H1 (cell line): ENCODE measurements around the gene BAK1. TPM values are rescaled to one million over a fixed set of nuclear protein-coding genes. Genes with fewer than 3 reads are reported as not detected.
"Not testable (repeated sequence)": the region's sequence is repeated elsewhere in the genome, so short reads cannot be mapped to it uniquely, and the experiment has no call there.

Source experiments
- CTCF ChIA-PET: fragments of 300-600 bp; sonication (Branson Sonifier 250); formaldehyde crosslinking; loops from one replicate; lab custom pipeline; 2021; ENCODE audit not compliant: partially characterized antibody; lab: Charles Lee
- POLR2A ChIA-PET: fragments of 300-600 bp; sonication (Branson Sonifier 250); formaldehyde crosslinking; loops from one replicate; lab custom pipeline; 2021; ENCODE audit warnings: inconsistent platforms; ENCODE audit not compliant: partially characterized antibody; lab: Charles Lee
- DNase-seq, 2 experiments: peaks; one replicate each; pipeline versions ENCODE4 v3.0.0 to v3.0.0-alpha.2; 2010 to 2022; ENCODE audit warnings: low spot score in 2 of 2, low read depth in 1 of 2, mixed read lengths in 1 of 2
- FAIRE-seq: peaks from 2 replicates; lab custom pipeline; 2011; peaks lifted over from hg19 to GRCh38; lab: Jason Lieb, UNC
- H2AFZ ChIP-seq: 2 replicates; pipeline ENCODE4 v1.8.1; 2012; ENCODE audit warnings: low read length, inconsistent platforms
- H2AK5ac ChIP-seq: 2 replicates; pipeline ENCODE4 v1.6.1; 2013; ENCODE audit warnings: low read depth, low read length
- H2BK120ac ChIP-seq: replicated peaks from 2 replicates; pipeline ENCODE3; 2013; ENCODE audit warnings: low read depth, low read length, inconsistent platforms
- H2BK12ac ChIP-seq: 2 replicates; pipeline ENCODE4 v1.6.1; 2013; ENCODE audit warnings: low read depth, low read length
- H2BK15ac ChIP-seq: 2 replicates; pipeline ENCODE4 v1.6.1; 2013; ENCODE audit warnings: low read length
- H2BK20ac ChIP-seq: 2 replicates; pipeline ENCODE4 v1.6.1; 2013; ENCODE audit warnings: low read length
- H2BK5ac ChIP-seq: 2 replicates; pipeline ENCODE4 v1.6.1; 2013; ENCODE audit warnings: low read depth, low read length
- H3K14ac ChIP-seq: 2 replicates; pipeline ENCODE4 v1.6.1; 2013; ENCODE audit warnings: inconsistent platforms; ENCODE audit not compliant: insufficient read length
- H3K18ac ChIP-seq: 2 replicates; pipeline ENCODE4 v1.6.1; 2013; ENCODE audit warnings: low read length; ENCODE audit errors: extremely low read depth
- H3K23ac ChIP-seq: 2 replicates; pipeline ENCODE4 v1.6.1; 2013; ENCODE audit warnings: inconsistent platforms; ENCODE audit not compliant: insufficient read length
- H3K23me2 ChIP-seq: 2 replicates; pipeline ENCODE4 v1.6.1; 2013; ENCODE audit warnings: low read depth, low read length
- H3K27ac ChIP-seq: 2 replicates; pipeline ENCODE4 v1.6.1; 2011; ENCODE audit warnings: low read depth, low read length, inconsistent platforms
- H3K27me3 ChIP-seq, 4 experiments: replicated peaks in 1 of 4; 1 replicate in 1 of 4; 2 replicates in 3 of 4; pipeline versions ENCODE4 v1.6.1 to v1.8.1; 2011 to 2013; ENCODE audit warnings: low read length in 3 of 4, mild to moderate bottlenecking in 3 of 4, inconsistent platforms in 2 of 4, mixed read lengths in 2 of 4, moderate library complexity in 1 of 4; ENCODE audit not compliant: control insufficient read depth in 3 of 4, insufficient read depth in 3 of 4; ENCODE audit errors: extremely low read depth in 1 of 4
- H3K36me3 ChIP-seq, 4 experiments: 2 replicates each; pipeline versions ENCODE4 v1.6.1 to v1.8.1; 2011 to 2013; ENCODE audit warnings: mild to moderate bottlenecking in 4 of 4, low read length in 3 of 4, moderate library complexity in 2 of 4, control low read depth in 1 of 4, inconsistent platforms in 1 of 4; ENCODE audit not compliant: insufficient read depth in 4 of 4, control insufficient read depth in 2 of 4
- H3K4ac ChIP-seq: replicated peaks from 2 replicates; pipeline ENCODE3; 2013; ENCODE audit warnings: low read length, low read depth, mixed read lengths, inconsistent platforms; ENCODE audit not compliant: insufficient read length
- H3K4me1 ChIP-seq, 4 experiments: replicated peaks in 1 of 4; 1 replicate in 1 of 4; 2 replicates in 3 of 4; pipeline versions ENCODE4 v1.6.1 to v1.8.1; 2011 to 2013; ENCODE audit warnings: low read length in 3 of 4, inconsistent platforms in 2 of 4, mixed read lengths in 1 of 4; ENCODE audit not compliant: insufficient read depth in 4 of 4, control insufficient read depth in 3 of 4
- H3K4me2 ChIP-seq, 2 experiments: 2 replicates each; pipeline versions ENCODE4 v1.6.1 to v1.8.1; 2011 to 2013; ENCODE audit warnings: low read depth in 2 of 2, low read length in 2 of 2, control low read depth in 1 of 2, inconsistent platforms in 1 of 2, mild to moderate bottlenecking in 1 of 2; ENCODE audit not compliant: insufficient read depth in 1 of 2
- H3K4me3 ChIP-seq, 4 experiments: fragments of 200-600, 300-600 bp in 1 of 4; sonication (generic), shearing (Covaris generic), sonication (Bioruptor Twin) in 1 of 4; 2 replicates each; pipeline versions ENCODE4 v1.5.1 to v1.8.1; 2011 to 2016; ENCODE audit warnings: low read length in 4 of 4, low read depth in 3 of 4, control low read depth in 2 of 4, inconsistent platforms in 2 of 4, mild to moderate bottlenecking in 2 of 4, mixed read lengths in 1 of 4, moderate library complexity in 1 of 4; ENCODE audit not compliant: insufficient read depth in 2 of 4; ENCODE audit errors: extremely low read depth in 1 of 4
- H3K56ac ChIP-seq: replicated peaks from 2 replicates; pipeline ENCODE3; 2013; ENCODE audit warnings: low read depth, mild to moderate bottlenecking, mixed read lengths, low read length, inconsistent platforms; ENCODE audit not compliant: insufficient read length
- H3K79me1 ChIP-seq: 2 replicates; pipeline ENCODE4 v1.6.1; 2013; ENCODE audit warnings: low read depth, low read length, control low read depth
- H3K79me2 ChIP-seq, 2 experiments: 2 replicates each; pipeline versions ENCODE4 v1.6.1 to v1.8.1; 2012 to 2013; ENCODE audit warnings: low read length in 2 of 2, mild to moderate bottlenecking in 2 of 2, inconsistent platforms in 1 of 2; ENCODE audit not compliant: insufficient read depth in 2 of 2, control insufficient read depth in 1 of 2
- H3K9ac ChIP-seq, 4 experiments: replicated peaks in 1 of 4; 1 replicate in 1 of 4; 2 replicates in 3 of 4; pipeline versions ENCODE4 v1.6.1 to v1.8.1; 2011 to 2013; ENCODE audit warnings: low read depth in 3 of 4, low read length in 3 of 4, control low read depth in 2 of 4, mild to moderate bottlenecking in 2 of 4, moderate library complexity in 2 of 4, inconsistent platforms in 1 of 4; ENCODE audit errors: extremely low read depth in 1 of 4
- H3K9me3 ChIP-seq, 2 experiments: 2 replicates each; pipeline versions ENCODE4 v1.6.1 to v1.8.1; 2012 to 2013; ENCODE audit warnings: mild to moderate bottlenecking in 2 of 2, moderate library complexity in 2 of 2, control low read depth in 1 of 2, inconsistent platforms in 1 of 2, low read depth in 1 of 2, low read length in 1 of 2, mixed read lengths in 1 of 2; ENCODE audit not compliant: insufficient read depth in 2 of 2
- H4K20me1 ChIP-seq, 2 experiments: replicated peaks in 1 of 2; 2 replicates each; pipeline versions ENCODE3 to v1.8.1; 2011 to 2013; ENCODE audit warnings: inconsistent platforms in 2 of 2, low read length in 2 of 2, mild to moderate bottlenecking in 1 of 2; ENCODE audit not compliant: insufficient read depth in 2 of 2, control insufficient read depth in 1 of 2
- H4K5ac ChIP-seq: 2 replicates; pipeline ENCODE4 v1.6.1; 2013; ENCODE audit warnings: low read length, low read depth, mixed read lengths, inconsistent platforms; ENCODE audit not compliant: insufficient read length
- H4K8ac ChIP-seq: 2 replicates; pipeline ENCODE4 v1.8.0; 2013; ENCODE audit warnings: mild to moderate bottlenecking, moderate library complexity, low read length, inconsistent platforms; ENCODE audit not compliant: insufficient read depth; ENCODE audit errors: extremely low read depth
- H4K91ac ChIP-seq: replicated peaks from 2 replicates; pipeline ENCODE3; 2013; ENCODE audit warnings: low read length, mixed read lengths, inconsistent platforms; ENCODE audit not compliant: insufficient read length
- WGBS, 2 experiments: shearing (Covaris generic) in 1 of 2; methylation state at CpG; one replicate each; pipeline versions ENCODE4 v1.1.6 to v1.1.7; 2013 to 2015; ENCODE audit warnings: low lambda C conversion rate in 2 of 2, mixed read lengths in 2 of 2, inconsistent platforms in 1 of 2, low coverage in 1 of 2, missing lambda C conversion rate in 1 of 2; ENCODE audit not compliant: insufficient replicate concordance in 2 of 2, insufficient coverage in 1 of 2, insufficient read length in 1 of 2; ENCODE audit errors: extremely low coverage in 1 of 2, missing lambda C conversion rate in 1 of 2; 5-methylcytosine and 5-hydroxymethylcytosine counted together
- polyA plus RNA-seq, 7 experiments: library from polyadenylated mRNA; depleted of rRNA in 3 of 7; stranded (reverse) in 5 of 7; unstranded in 2 of 7; fragments of >200 nt in 5 of 7; fragments of 200-250 nt in 2 of 7; gene quantifications; 1 replicate in 5 of 7; 2 replicates in 1 of 7; 4 replicates in 1 of 7; pipeline versions ENCODE4 v1.2.1 to v1.2.3, GENCODE V29; 2011 to 2013; ENCODE audit warnings: missing spikeins in 2 of 7, mixed read lengths in 2 of 7
- total RNA-seq: library from RNA; stranded (reverse); fragmentation: NEBNext Ultra II Directional; extraction: Animal tissue kit (Norgen Biotek cat#: 25700); gene quantifications from 2 replicates; pipeline ENCODE4 v1.2.1, GENCODE V29; 2021

The BAK1 gene
- total and polyA plus RNA-seq, 2 of the 8 experiments (the other 6 are each of a cell fraction or from before 2014, with no cell fraction given), result 43.3 to 43.4 TPM

- H3K23ac ChIP-seq, H2AFZ ChIP-seq, H2BK120ac ChIP-seq, H3K56ac ChIP-seq, H4K20me1 ChIP-seq, H3K4me3 ChIP-seq, H3K14ac ChIP-seq, H3K9me3 ChIP-seq, H3K27ac ChIP-seq, H2BK20ac ChIP-seq, H4K5ac ChIP-seq, H3K79me2 ChIP-seq, H2BK15ac ChIP-seq, H3K18ac ChIP-seq, FAIRE-seq, H4K8ac ChIP-seq, H3K36me3 ChIP-seq, H4K91ac ChIP-seq, DNase-seq, H3K23me2 ChIP-seq, H3K9ac ChIP-seq, H3K4ac ChIP-seq, H2AK5ac ChIP-seq, H2BK12ac ChIP-seq, H3K27me3 ChIP-seq, H3K4me2 ChIP-seq, H3K79me1 ChIP-seq, H2BK5ac ChIP-seq: not testable (repeated sequence)
- POLR2A ChIA-PET, result interaction anchor here (1.2 to 1.7 kb wide), 2 partner anchors 26 to 114 kb away, joined by 3 read pairs; partner anchors contain the start of gene UQCC2
- WGBS, 2 experiments, result 75% methylated on average over 5 of the region's 5 CpGs; no CpG with 5 or more reads in 1 of the 2 experiments
- peaks cover 0 to 15% (median 3%) of the 10 kb centered on the region in 4 experiments; a peak in 5 of 7 replicates for H3K4me1 ChIP-seq
- CTCF ChIA-PET, result interaction anchor here (2.3 to 9.3 kb wide), 4 partner anchors 11 to 36 kb away, joined by 7 to 57 read pairs (median 11); partner anchors contain the start of gene ITPR3
Measured at GRCh38 chr6:33596894-33597293, 16.8 kb upstream of the BAK1 start.
